Stimulated activated CD8-positive, alpha-beta memory T cell treated with anti-CD3 and anti-CD28 coated beads, Interleukin-15, amount 100 ng/mL, for 1 hour (primary cell): Measurements from ENCODE around the gene DEPDC5.

Experiments used
- DNase-seq: peaks from one replicate; pipeline ENCODE4 v3.0.0-alpha.2; 2020; ENCODE audit warnings: low read depth

Gene DEPDC5

DNA sequence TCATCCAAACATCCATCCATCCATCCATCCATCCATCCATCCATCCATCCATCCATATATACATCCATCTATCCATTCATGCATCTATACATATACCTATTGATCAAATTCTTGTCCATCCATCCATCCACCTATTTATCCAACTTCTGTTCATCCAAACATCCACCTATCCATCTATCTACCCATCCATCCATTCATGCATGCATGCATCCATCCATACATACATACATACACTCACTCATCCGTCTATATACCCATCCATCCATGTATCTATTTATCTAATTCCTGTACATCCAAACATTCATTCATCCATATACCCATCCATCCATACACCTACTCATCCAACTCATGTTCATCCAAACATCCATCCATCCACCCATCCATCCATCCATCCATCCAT, 171.2 kb downstream of the DEPDC5 start:
- DNase-seq: no peak

DNA sequence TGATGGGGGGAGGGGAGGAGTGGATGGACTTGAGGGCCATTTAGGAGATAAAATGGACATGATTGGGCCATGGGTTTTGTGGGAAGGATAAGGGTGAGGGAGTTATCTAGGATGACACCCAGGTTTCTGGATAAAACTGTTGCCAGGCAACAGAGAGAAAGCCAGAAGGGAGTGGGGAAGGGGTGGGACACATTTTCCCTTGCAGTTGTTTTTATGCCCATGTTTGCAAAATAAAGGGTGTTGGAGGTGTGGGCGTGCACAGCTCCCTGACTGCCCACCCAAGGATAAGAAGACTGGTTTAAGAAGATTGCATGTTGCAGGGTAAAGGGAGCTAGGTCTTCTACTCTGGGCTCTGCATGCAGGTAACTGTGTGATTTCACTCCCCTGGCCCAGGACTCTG, 172.2 kb downstream of the DEPDC5 start:
- DNase-seq: no peak

DNA sequence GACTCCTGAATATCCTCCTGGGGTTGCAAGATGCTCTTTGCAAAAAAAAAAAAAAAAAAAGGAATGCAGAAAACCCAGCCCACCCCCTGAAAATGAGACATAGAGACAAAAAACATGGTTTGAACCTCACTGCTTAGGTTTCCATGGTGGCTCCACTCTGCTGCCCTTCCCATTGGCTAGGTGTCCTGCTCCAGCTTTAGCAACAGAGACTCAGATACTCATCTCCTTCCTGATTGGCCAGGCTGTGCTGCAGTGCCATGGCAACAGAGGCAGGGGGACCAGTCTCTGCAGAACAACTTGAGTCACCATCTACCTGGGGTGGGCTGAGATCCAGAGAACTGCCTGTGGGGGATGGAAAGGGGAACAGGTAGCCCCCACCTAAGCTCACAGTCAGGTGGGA, 173.2 kb downstream of the DEPDC5 start:
- DNase-seq: no peak

DNA sequence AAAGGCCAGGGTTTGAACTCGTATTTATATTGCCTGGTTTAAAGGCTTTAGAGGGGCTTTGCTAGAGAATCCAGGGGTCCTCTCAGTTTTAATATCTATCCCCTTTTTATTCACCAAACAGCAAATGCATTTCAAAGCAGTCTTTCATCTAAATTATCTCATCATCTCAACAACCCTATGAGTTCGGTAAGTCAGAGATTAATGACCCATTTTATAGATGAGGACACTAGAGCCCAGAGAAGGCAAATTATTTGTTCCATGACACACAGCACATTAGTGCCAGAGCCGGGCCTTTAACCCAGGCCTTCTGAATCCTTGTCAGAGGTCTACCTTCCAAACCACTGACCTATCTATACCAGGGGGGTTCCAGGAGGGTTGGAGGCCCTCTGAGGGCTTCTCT, 173.7 kb downstream of the DEPDC5 start:
- no peak for DNase-seq

DNA sequence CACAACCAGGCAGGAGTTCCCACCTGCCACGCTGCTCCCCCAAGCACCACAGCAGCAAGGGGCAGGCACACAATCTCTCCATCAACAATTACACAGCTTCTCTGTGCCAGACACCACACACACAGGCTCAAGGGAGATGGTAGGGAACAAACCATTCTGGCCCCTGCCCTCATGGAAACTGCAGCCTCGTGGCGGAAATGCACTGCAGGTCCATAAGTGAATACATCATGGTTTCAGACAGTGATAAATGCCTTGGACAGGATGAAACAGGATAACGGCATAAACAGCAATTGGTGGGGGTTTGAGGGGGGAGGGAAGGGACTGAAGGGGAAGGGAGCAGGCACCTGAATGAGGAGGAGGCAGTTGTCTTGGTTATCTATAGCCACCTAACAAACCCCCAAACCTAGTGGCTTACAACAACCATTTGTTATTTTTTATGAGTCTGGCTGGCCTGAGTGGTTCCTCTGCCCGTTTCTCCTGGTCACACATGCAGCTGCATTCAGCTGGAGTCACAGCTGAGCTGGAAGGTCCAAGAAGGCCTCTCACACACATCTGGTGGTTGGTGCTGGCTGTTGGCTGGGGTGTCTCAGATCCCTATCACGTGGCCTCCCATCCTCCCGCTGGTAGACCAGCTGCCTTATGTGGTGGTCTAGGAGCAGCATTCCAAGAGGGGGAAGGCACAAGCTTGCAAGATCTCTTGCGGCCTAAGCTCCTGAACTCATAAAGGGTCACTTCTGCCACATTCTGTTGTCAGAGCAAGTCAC, 175.5 kb downstream of the DEPDC5 start:
- DNase-seq: no peak

DNA sequence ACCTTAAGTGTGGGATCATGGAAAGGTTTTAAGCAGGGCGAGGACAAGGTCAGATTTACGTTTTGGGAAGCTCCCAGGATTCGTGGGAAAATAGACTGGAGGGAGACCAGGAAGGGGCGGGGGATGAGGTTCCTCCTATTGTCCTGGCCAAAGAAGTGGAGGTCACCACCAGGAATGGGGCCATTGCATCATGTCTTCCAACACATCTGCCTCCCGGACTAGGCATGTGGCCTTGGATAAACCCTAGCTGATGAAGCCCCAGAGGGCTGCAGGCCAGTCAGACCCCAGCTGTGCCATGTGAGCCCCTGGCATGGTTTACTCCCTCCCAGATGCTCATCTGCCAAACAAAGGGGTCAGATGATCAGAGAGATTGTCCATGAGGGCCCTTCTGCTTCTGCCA, 179.0 kb downstream of the DEPDC5 start:
- no peak for DNase-seq

DNA sequence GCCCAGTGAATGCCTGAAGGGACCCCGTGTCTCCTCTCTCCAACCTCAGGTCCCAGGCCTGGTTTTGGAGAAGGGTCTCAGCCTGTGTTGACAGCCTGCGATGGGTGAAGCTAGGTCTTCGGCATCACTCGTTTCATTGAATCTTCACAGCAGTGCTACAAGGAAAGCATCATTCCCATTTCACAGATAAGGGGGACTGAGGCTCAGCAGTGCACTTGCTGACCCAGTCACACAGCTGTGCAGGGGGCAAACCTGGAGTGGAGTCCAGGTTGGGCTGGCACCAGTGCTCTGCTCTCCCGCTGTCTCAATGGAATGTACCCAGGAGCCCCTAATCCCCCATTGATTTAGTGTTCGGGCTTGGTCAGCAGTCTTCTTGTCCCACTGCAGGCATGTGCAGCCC, 179.6 kb downstream of the DEPDC5 start:
- no peak for DNase-seq

DNA sequence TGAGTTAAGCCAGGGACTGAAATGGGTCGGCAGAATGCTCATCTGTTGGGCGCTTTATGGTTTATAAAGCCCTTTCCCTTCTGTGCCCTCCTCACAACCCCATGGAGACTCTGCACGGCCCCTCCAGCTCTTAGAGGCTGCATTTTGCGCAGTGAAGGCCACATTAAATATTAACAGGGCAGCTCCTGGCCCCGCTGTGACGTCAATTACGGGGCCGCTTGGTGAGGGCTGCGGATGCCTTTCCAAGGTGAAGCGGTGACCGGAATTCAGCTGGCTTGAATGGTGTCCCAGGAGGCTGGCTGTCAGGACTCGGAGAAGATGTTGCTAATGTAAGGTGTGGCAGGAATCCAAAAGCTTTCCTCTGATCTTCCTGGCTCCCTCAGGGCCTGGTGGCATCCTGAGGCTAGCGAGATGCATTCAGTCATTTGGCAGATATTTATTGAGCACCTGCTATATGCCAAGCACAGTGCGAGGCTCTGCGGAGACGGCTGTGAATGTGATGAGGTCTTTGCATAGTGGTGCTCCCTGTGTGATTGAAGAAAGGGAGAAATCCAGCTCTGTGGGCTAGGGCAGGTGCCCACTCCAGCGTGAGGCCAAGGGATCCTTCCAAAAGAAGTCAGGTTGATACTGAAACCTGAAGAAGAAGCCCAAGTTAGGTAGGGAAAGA, 180.1 kb downstream of the DEPDC5 start:
- no peak for DNase-seq

DNA sequence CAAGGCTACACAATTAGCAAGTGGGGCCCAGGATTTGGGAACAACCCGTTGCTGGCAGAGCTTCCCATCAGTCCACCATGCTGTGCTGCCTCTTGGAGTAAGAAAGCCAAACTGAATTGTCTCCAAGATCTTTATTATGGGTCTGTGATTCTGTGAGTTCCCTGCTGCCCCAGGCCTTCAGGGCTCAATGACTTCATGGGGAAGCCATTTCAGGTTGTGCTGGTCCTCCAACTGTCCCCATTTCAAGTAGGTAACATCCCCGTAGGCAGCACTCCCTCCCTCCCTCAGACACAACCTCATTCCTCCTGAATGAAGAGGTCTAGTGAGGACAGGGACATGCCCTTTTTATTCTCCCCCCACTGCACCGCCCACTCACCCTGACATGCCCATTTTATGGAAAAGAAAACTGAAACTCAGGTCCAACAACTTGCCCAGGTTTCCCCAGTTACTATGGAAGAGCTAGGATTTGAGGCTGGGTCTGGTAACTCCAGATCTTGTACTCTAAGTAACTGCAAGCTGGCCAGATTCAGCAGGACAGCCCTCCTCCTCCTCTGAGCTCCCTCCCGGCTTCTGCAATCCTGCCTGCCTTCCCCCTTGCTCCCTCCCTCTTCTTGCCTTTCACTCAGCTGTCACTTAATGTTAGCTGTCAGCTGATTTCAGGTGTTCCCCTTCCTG, 182.3 kb downstream of the DEPDC5 start:
- no peak for DNase-seq

DNA sequence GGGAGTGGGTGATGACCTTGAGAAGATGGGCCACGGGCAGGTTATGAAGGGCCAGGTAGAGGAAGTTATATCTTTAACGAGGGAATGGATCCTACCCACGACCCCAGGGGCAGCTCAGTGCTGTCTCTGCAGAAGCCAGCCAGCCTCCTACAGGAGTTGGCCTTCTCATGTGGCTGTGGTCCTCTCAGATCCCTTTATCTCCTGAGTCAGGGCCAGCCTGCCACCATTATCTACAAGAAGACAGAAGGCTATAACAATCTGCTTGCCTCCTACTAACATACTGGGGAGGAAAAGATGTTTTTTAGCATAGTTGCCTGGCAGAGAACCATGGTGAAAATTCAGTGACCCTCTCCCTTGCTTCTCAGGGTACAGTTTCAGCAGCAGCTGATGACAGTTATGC, 183.5 kb downstream of the DEPDC5 start:
- DNase-seq: no peak

DNA sequence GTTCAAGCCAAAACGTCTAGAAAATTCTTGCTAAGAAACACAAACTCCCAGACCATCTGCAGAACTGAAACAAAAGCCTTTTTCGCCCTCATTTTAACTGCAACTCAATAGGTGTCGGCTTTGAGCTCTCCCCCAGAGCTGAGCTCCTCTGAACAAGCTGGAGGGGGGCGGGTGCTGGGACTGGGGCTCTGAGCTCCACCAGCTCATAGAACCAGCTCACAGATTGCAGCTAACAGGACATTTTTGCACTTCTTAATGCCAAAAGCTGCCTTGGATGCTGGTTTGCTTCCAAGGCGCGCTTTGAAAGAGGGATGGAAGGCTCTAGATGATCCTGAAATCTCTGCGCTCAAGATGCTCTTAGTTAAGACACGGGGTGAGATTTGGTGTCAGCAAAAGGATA, 184.5 kb downstream of the DEPDC5 start:
- no peak for DNase-seq

DNA sequence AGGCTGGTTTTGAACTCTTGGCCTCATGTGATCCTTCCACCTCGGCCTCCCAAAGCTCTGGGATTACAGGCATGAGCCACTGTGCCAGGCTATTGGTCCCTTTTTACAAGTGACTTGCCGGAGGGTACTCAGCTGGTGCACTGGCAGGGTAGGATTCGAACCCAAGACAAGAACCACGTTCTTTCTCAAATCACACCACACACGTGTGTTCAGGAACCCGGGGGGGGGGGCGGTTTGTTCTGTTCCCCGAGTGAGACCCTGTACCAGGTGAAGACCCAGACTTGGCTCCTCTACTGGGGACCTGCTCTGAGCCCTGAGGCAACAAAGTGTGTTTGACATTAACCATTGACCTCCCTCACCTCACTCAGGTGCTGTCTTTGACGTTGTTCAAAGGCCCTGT, 186.7 kb downstream of the DEPDC5 start:
- DNase-seq: no peak

DNA sequence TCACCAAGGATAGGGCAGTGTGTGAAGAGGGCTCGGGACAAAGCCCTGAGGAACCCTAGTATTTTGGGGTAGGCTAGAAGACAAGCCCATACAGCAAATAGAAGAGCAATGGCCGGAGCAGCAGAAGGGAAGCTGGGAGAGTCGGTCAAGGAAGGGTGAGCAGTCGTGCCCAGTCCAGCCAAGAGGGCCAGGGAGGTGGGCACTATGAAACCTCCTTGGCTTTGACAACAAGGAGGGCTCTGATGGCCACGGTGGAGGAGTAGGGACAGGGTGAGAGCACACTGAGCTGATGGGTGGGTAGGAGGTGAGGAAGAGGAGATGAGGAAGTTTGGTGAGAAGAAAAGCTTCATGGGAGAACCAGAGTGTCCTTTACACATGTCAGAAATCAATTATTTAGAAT, 188.3 kb downstream of the DEPDC5 start:
- no peak for DNase-seq

DNA sequence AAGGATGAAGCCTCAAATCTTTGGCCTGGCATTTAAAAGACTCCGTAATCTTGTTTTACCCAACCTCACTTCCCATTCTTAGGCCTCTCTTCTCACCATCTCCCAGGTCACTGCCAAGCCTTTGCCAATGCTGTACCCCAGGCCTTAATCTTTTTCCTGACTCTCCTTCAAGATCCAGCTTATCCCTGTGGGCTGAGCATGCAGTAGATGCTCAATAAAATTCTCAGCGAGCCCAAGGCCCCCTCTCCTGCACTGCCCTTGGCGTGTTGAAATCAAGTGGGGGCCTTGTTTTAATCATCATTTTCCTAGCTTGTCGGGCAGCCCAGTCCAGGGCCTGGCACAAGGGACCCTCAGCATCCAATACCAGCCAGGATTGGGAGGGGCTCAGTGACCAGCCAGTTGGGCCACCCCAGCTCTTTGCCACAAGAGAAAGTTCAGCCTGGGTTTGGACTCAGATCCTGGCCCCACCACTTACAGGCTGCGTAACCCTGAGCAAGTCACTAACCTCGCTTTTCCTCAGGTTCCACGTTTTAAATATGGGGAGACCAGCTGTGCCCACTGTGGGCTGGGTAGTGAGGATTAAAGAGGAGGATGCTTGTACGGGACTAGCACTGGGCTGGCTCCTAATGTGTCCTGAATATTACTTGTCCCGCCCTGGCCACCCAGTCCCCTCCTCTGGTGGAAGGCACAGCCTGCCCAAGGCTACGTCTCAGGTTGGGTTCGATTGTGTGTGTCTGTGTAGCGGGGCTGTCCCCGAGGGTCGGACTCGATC, 189.6 kb downstream of the DEPDC5 start:
- DNase-seq: no peak

DNA sequence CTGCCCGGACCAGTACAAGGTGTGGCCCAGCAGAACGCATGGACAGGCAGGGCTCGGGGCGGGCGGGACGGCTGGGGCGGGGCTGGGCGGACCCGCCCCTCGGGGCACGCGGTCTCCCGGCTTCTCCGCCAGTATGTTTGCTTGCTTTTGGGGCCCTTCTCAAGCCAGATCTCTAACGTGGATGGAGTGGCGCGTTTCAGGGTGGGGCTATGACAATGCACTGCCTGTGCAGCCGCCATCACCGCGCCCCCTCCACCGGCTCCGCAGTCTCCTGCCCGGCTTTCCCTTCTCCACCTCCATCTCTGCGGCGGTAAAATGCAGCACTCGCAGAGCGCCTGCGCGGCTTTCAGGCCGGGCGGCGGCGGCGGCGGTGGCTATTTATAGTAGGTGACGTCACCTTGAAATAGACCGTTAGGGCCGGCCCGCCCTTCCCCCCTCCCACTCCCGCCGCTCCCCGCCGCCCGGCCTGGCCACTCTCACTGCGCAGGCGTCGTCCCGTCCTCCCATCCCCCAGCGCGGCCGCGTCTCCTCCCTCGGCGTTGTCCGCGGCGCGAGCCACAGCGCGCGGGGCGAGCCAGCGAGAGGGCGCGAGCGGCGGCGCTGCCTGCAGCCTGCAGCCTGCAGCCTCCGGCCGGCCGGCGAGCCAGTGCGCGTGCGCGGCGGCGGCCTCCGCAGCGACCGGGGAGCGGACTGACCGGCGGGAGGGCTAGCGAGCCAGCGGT, 190.3 kb downstream of the DEPDC5 start, which contains the start of gene YWHAH:
Gene YWHAH (plus strand): TSS at position 558 of the 722 bp plus-strand sequence. CDS start 199 bp downstream, outside the sequence.
- peak; percentile 59 for DNase-seq

DNA sequence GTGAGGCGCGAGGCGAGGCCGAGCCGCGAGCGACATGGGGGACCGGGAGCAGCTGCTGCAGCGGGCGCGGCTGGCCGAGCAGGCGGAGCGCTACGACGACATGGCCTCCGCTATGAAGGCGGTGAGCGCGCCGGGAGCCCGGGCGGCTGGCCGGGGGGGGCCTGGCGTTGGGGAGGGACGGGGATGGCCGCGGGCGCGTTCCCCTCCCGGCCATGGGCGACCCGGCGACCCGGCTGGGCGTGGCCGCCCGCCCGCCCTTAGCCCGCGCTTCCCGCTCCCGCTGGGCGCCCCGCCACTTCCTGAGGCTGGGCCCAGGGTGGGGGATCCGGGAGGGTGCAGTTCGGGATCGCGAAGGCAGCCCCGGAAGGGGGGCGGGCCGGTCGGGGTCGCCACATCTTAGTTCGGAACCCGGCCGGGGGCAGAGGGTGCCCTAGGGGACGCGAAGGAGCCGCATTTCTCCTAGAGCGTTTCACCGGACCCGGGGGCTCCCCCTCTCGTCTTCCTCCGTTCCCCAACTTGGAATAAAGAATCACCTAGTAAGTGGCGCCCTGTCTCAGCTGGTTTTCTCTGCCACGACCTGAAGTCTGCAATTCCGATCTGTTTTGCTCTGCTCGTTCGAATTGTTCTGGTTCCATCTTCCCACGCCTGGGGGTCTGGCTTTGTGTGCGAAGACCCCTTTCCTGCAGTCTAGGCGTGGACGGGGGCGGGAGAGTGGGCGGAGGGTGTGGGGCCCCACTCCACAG, 191.1 kb downstream of the DEPDC5 start:
- no peak for DNase-seq

DNA sequence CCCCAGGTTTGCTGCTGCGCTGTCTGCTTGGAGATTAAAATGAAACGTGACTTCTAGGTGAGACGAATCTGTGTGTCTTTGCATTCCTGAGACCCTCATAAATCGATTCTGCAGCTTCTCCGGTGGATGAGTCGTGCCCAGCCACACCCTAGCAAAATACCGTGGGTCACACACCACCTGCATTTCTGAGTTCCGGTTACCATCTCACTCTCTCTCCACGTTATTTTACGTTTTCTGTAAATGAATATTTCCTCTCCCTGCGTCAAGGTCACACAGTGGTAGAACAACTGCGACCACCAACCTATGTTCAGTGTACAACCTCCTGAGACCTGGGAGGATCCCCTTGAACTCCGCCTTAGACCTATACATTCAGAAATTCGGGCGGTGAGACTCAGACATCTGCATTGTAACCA, 191.6 kb downstream of the DEPDC5 start:
- no peak for DNase-seq

DNA sequence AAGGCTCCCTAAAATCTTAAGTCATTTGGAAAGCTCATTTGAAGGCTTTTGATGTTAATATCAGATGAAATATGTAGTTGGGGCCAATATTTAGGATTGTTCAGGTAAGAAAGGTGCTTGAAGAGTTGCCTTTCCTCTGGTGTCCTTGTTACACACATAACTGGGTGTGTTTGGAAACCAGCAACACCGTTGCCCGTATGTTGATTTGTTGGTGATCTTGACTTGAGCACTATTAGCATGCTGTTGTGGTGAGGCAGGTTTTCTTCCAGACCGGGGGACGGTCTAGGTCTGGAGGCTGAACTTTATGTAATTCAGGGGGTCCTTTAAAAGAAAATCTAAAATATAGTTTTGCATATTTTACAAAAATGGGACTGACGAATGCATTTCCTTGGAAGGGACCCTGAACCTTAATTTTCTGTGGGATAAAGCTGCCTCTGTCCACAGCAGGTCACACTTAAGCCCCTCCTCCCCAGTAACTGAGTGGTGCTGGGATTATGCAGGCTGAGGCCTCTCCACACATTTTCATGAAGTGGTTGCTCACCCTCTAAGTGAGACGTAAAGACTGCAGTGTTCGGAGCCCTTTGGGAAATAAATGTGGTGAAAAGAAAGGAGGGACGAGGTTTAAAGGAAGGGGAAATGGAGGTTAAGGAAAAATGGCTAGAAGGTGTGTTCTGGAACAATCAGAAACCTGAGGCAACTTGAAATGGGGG, 192.3 kb downstream of the DEPDC5 start:
- no peak for DNase-seq

DNA sequence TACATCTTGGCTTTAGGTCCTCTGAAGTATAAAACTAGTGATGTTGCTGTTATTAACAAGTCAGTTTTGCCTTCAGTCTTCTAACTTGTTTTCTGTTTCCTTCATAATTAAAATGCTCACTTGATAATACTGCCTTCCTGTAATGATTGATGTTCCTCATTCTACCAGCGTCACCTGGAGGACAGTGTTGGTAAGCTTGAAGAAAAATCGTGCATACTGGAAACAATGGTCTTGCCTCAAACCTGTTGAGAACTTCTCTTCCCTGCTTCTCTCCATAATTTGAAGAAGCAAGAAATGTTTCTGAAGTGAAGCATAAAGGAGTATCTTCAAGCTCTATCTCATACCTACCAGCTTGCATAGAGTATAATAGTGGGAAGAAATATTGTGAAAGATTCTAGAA, 193.5 kb downstream of the DEPDC5 start:
- no peak for DNase-seq

DNA sequence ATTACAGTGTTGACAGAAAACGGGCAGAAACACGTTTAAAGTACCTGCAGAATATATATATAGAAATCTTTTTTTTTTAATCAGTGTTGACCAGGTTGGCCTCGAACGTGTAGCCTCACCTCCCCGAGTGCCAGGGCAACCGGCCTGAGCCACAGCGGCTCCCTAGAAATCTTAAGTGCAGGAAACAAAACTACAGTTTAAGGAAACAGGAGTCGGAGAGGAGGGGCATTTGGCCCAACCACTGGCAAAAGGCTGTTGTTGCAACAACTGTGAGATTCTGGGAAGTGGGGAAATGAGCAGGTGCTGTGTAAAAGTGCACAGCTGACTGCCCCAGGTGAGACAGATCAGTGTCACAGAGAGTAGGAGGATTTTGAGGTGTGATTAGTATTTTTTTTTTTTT, 194.2 kb downstream of the DEPDC5 start:
- DNase-seq: no peak
